Transverse colon (tissue), 4 donors: ENCODE measurements around the gene ANAPC13. TPM values are rescaled to one million over a fixed set of nuclear protein-coding genes. Genes with fewer than 3 reads are reported as not detected.

ENCODE experiments used
- DNase-seq: peaks from one replicate; pipeline ENCODE4 v3.0.0-alpha.2; 2019
- H3K27ac ChIP-seq, 4 donors: fragments of 200-600 bp; sonication (generic); 2 replicates each; pipeline ENCODE4 v1.5.1; 2016 to 2018; ENCODE audit warnings: inconsistent platforms in 4 of 4
- H3K27me3 ChIP-seq: fragments of 200-600 bp; sonication (generic); 2 replicates; pipeline ENCODE4 v1.5.1; 2017; ENCODE audit warnings: inconsistent platforms
- H3K36me3 ChIP-seq, 4 donors: fragments of 200-600 bp; sonication (generic); 2 replicates each; pipeline ENCODE4 v1.5.1; 2017 to 2019; ENCODE audit warnings: inconsistent platforms in 4 of 4
- H3K4me1 ChIP-seq, 4 donors: fragments of 200-600 bp; sonication (generic); 2 replicates each; pipeline ENCODE4 v1.5.1; 2017 to 2020; ENCODE audit warnings: inconsistent platforms in 4 of 4
- H3K4me3 ChIP-seq, 4 donors: fragments of 200-600 bp; sonication (generic); 1 replicate in 1 of 4; 2 replicates in 3 of 4; pipeline versions ENCODE4 v1.5.1 to v1.6.1; 2017 to 2019; ENCODE audit warnings: inconsistent platforms in 4 of 4
- H3K9me3 ChIP-seq, 2 donors: fragments of 200-600 bp; sonication (generic); 2 replicates each; pipeline ENCODE4 v1.5.1; 2017 to 2019; ENCODE audit warnings: inconsistent platforms in 2 of 2
- CTCF ChIP-seq, 5 experiments: fragments of 200-600 bp in 3 of 5; fragments of 450-650 bp in 2 of 5; sonication (generic) in 3 of 5; IDR thresholded peaks; 1 replicate in 2 of 5; 2 replicates in 3 of 5; pipeline ENCODE4 v1.5.1; 2016 to 2017; ENCODE audit warnings: antibody characterized with exemption in 5 of 5, inconsistent platforms in 3 of 5, mild to moderate bottlenecking in 2 of 5, moderate library complexity in 1 of 5
- EP300 ChIP-seq: sonication (generic); formaldehyde crosslinking; IDR thresholded peaks from one replicate; pipeline ENCODE4 v1.6.1; 2017; ENCODE audit warnings: antibody characterized with exemption, low read depth
- POLR2A ChIP-seq: fragments of 450-650 bp; IDR thresholded peaks from one replicate; pipeline ENCODE4 v1.6.1; 2016; ENCODE audit warnings: antibody characterized with exemption, mild to moderate bottlenecking, moderate library complexity
- POLR2AphosphoS5 ChIP-seq, 3 donors: sonication (generic); formaldehyde crosslinking; IDR thresholded peaks; one replicate each; pipeline ENCODE4 v1.6.1; 2016; ENCODE audit warnings: antibody characterized with exemption in 3 of 3
- WGBS, 2 donors: methylation state at CpG; one replicate each; pipeline ENCODE4 v1.1.5; 2018; ENCODE audit warnings: low coverage in 1 of 2; 5-methylcytosine and 5-hydroxymethylcytosine counted together
- in situ Hi-C, 4 donors: fragments of 200-750 bp; cut with MboI; loops; one replicate each; pipeline versions ENCODE4 v1.15.0 to v1.15.1; 2017; ENCODE audit warnings: low sequenced_read_pairs in 3 of 4, low pct_ligation_motif_present in 1 of 4, low pct_unique_long_range_greater_than_20kb in 1 of 4
- intact Hi-C: fragments of 100-400 bp; cut with DNase I; formaldehyde crosslinking; loops from one replicate; pipeline ENCODE4 v1.15.1; 2023; ENCODE audit warnings: low total_unique reads
- total RNA-seq, 4 donors: library from RNA; depleted of rRNA; stranded (reverse); fragments of >200 nt; gene quantifications; one replicate each; pipeline ENCODE4 v1.1.0, GENCODE V29; 2016

ANAPC13 gene
- total RNA-seq, 4 donors from 2014 or later, result 5.6 to 81.0 (median 29.3) TPM

GRCh38 chr3:134527538-134528186 is 41.9 kb upstream of the ANAPC13 start:
- no peak overlapping the region for H3K27ac ChIP-seq
- 97 to 100% methylated on average over 3 to 7 of the region's 7 CpGs for WGBS, 2 donors
- H3K4me3 ChIP-seq, result no peak overlapping the region
- peaks cover 0 to 13% (median 3%) of the 10 kb centered on the region in 4 donors for H3K36me3 ChIP-seq
- no peaks in the 10 kb centered on the region for H3K27me3 ChIP-seq
- no peak for DNase-seq
- intact Hi-C loops (no loop called here), in situ Hi-C loops (no loop called here)
- TF ChIP-seq EP300 (no peak), POLR2A (no peak), POLR2AphosphoS5 (IDR thresholded peaks at IDR 0.05) (no peak), CTCF (IDR thresholded peaks at IDR 0.05) (no peak)
- H3K4me1 ChIP-seq, result no peaks in the 10 kb centered on the region
- H3K9me3 ChIP-seq, result peaks cover 26 to 32% of the 10 kb centered on the region in 2 donors

GRCh38 chr3:134527037-134527436 is 41.3 kb upstream of the ANAPC13 start:
- in situ Hi-C loops, result no loop called here
- DNase-seq, result no peak
- H3K4me1 ChIP-seq, result no peaks in the 10 kb centered on the region
- WGBS, 2 donors, result 95% methylated on average over 4 of the region's 4 CpGs; no CpG with 5 or more reads in 1 of the 2 donors
- H3K36me3 ChIP-seq, result peaks cover 0 to 10% (median 3%) of the 10 kb centered on the region in 4 donors
- TF ChIP-seq EP300, result no peak
- no peak for TF ChIP-seq POLR2A
- no peak for TF ChIP-seq CTCF (IDR thresholded peaks at IDR 0.05)
- TF ChIP-seq POLR2AphosphoS5 (IDR thresholded peaks at IDR 0.05), result no peak
- no peak overlapping the region for H3K4me3 ChIP-seq
- peaks cover 32 to 39% of the 10 kb centered on the region in 2 donors for H3K9me3 ChIP-seq
- no peaks in the 10 kb centered on the region for H3K27me3 ChIP-seq
- no peak overlapping the region for H3K27ac ChIP-seq
- intact Hi-C loops, result no loop called here

GRCh38 chr3:134526319-134526718 is 40.5 kb upstream of the ANAPC13 start:
- H3K4me3 ChIP-seq, result no peak overlapping the region
- WGBS, 2 donors, result 90 to 95% methylated on average over 1 of the region's 1 CpG
- intact Hi-C loops (no loop called here), in situ Hi-C loops (no loop called here)
- no peaks in the 10 kb centered on the region for H3K4me1 ChIP-seq
- H3K27me3 ChIP-seq, result no peaks in the 10 kb centered on the region
- peaks cover 0 to 7% (median 3%) of the 10 kb centered on the region in 4 donors for H3K36me3 ChIP-seq
- no peak for DNase-seq
- no peak overlapping the region for H3K27ac ChIP-seq
- H3K9me3 ChIP-seq, result peaks cover 34 to 41% of the 10 kb centered on the region in 2 donors
- TF ChIP-seq CTCF (IDR thresholded peaks at IDR 0.05) (no peak), EP300 (no peak), POLR2A (no peak), POLR2AphosphoS5 (IDR thresholded peaks at IDR 0.05) (no peak)

- no peak for DNase-seq
- Histone ChIP-seq H3K4me3 (no peak overlapping the region), H3K27ac (no peak overlapping the region), H3K9me3 (peaks cover 34 to 41% of the 10 kb centered on the region in 2 donors), H3K36me3 (peaks cover 0 to 7% (median 3%) of the 10 kb centered on the region in 4 donors), H3K27me3 (no peaks in the 10 kb centered on the region), H3K4me1 (no peaks in the 10 kb centered on the region)
- TF ChIP-seq CTCF (IDR thresholded peaks at IDR 0.05) (no peak), POLR2A (no peak), POLR2AphosphoS5 (IDR thresholded peaks at IDR 0.05) (no peak), EP300 (no peak)
- intact Hi-C loops, result no loop called here
- in situ Hi-C loops, result no loop called here
Observed at GRCh38 chr3:134525293-134525692, 39.5 kb upstream of the ANAPC13 start.
